HCT116 (cell line): Measurements from ENCODE around the gene FNBP1L. TPM values are rescaled to one million over a fixed set of nuclear protein-coding genes. Genes with fewer than 3 reads are reported as not detected.

ENCODE experiments used
- ATAC-seq: fragments of 200-7000 bp; cut with Tn5 transposase; 2 replicates; pipeline ENCODE4 v1.9.1; 2020; ENCODE audit warnings: mild to moderate bottlenecking, moderate library complexity
- BruUV-seq: library from RNA; stranded (reverse); fragments of 400-500 nt; replicated peaks from 2 replicates; lab custom pipeline; 2021; lab: Mats Ljungman, UMichigan
- CTCF ChIA-PET: fragments of 300-600 bp; sonication (Branson Sonifier 250); formaldehyde crosslinking; loops from one replicate; lab custom pipeline; 2021; ENCODE audit warnings: antibody characterized with exemption; lab: Charles Lee
- POLR2A ChIA-PET: fragments of 300-600, 350-600 bp; sonication (Branson Sonifier 250); formaldehyde crosslinking; loops from one replicate; lab custom pipeline; 2021; ENCODE audit warnings: antibody characterized with exemption; lab: Charles Lee
- RAD21 ChIA-PET, 2 experiments: fragments of 300-600 bp; sonication (Branson Sonifier 250); formaldehyde crosslinking; loops; one replicate each; lab custom pipeline; 2023; ENCODE audit warnings: low total read pairs in 2 of 2; ENCODE audit not compliant: uncharacterized antibody in 2 of 2, unreplicated experiment in 2 of 2, low non-redundant PET in 1 of 2; lab: Charles Lee
- DNase-seq: peaks from one replicate; pipeline ENCODE4 v3.0.0-alpha.2; 2010; ENCODE audit warnings: low read depth, low spot score
- H2AFZ ChIP-seq: fragments of 200-600 bp; shearing (Covaris generic), sonication (generic); 2 replicates; pipeline ENCODE4 v1.6.1; 2017; ENCODE audit warnings: low read depth, mixed run types, mixed read lengths, antibody characterized with exemption, low read length; ENCODE audit not compliant: poor library complexity, severe bottlenecking
- H3K27ac ChIP-seq: 2 replicates; pipeline ENCODE4 v1.5.1; 2012; ENCODE audit warnings: low read depth, low read length
- H3K27me3 ChIP-seq: fragments of 200-600 bp; sonication (generic); 2 replicates; pipeline ENCODE4 v1.6.1; 2016; ENCODE audit warnings: mixed run types, low read length, mixed read lengths; ENCODE audit not compliant: insufficient read depth
- H3K36me3 ChIP-seq, 2 experiments: fragments of 200-500 bp in 1 of 2; fragments of 200-600 bp in 1 of 2; sonication (Bioruptor generic) in 1 of 2; sonication (generic) in 1 of 2; 2 replicates each; pipeline versions ENCODE4 v1.5.1 to v1.6.1; 2014 to 2016; ENCODE audit warnings: low read length in 2 of 2, inconsistent platforms in 1 of 2, mixed read lengths in 1 of 2, mixed run types in 1 of 2; ENCODE audit not compliant: insufficient read depth in 2 of 2, control insufficient read depth in 1 of 2
- H3K4me1 ChIP-seq, 2 experiments: fragments of 200-600 bp in 1 of 2; sonication (generic) in 1 of 2; 2 replicates each; pipeline versions ENCODE4 v1.5.1 to v1.6.1; 2012 to 2017; ENCODE audit warnings: low read length in 2 of 2, inconsistent platforms in 1 of 2, mild to moderate bottlenecking in 1 of 2, mixed read lengths in 1 of 2, mixed run types in 1 of 2, moderate library complexity in 1 of 2; ENCODE audit not compliant: insufficient read depth in 2 of 2, control insufficient read depth in 1 of 2
- H3K4me2 ChIP-seq: fragments of 200-600 bp; sonication (generic); 2 replicates; pipeline ENCODE4 v1.6.1; 2017; ENCODE audit warnings: mixed run types, low read length, mixed read lengths
- H3K4me3 ChIP-seq, 2 experiments: fragments of 200-600 bp in 1 of 2; sonication (generic) in 1 of 2; replicated peaks in 1 of 2; 2 replicates each; pipeline ENCODE4 v1.5.1; 2011 to 2016; ENCODE audit warnings: low read length in 2 of 2, control low read depth in 1 of 2, low read depth in 1 of 2, mild to moderate bottlenecking in 1 of 2, mixed read lengths in 1 of 2, mixed run types in 1 of 2
- H3K79me2 ChIP-seq: fragments of 200-600 bp; sonication (generic); 2 replicates; pipeline ENCODE4 v1.6.1; 2017; ENCODE audit warnings: mild to moderate bottlenecking, mixed run types, low read length, moderate library complexity, mixed read lengths; ENCODE audit not compliant: insufficient read depth
- H3K9ac ChIP-seq: fragments of 200-600 bp; sonication (generic); 2 replicates; pipeline ENCODE4 v1.6.1; 2016; ENCODE audit warnings: low read length, mixed read lengths
- H3K9me2 ChIP-seq: fragments of 200-600 bp; sonication (generic), shearing (Covaris generic); 2 replicates; pipeline ENCODE4 v1.6.1; 2017; ENCODE audit warnings: mixed run types, mild to moderate bottlenecking, moderate library complexity; ENCODE audit not compliant: insufficient read depth
- H3K9me3 ChIP-seq, 2 experiments: fragments of 200-500 bp in 1 of 2; fragments of 200-600 bp in 1 of 2; sonication (Bioruptor generic) in 1 of 2; sonication (generic) in 1 of 2; 2 replicates each; pipeline ENCODE4 v1.6.1; 2014 to 2017; ENCODE audit warnings: low read length in 2 of 2, mixed read lengths in 2 of 2, inconsistent platforms in 1 of 2, low read depth in 1 of 2, mild to moderate bottlenecking in 1 of 2, mixed run types in 1 of 2, moderate library complexity in 1 of 2; ENCODE audit not compliant: control insufficient read depth in 1 of 2, insufficient read depth in 1 of 2
- H4K20me1 ChIP-seq: fragments of 200-600 bp; sonication (generic), shearing (Covaris generic); 2 replicates; pipeline ENCODE4 v1.6.1; 2017; ENCODE audit warnings: mixed run types, mild to moderate bottlenecking, moderate library complexity; ENCODE audit not compliant: insufficient read depth
- ATF3 ChIP-seq: IDR thresholded peaks from 2 replicates; pipeline ENCODE4 v1.6.1; 2012
- CBX3 ChIP-seq: IDR thresholded peaks from 2 replicates; pipeline ENCODE4 v1.6.1; 2012; ENCODE audit warnings: low read depth
- EZH2 ChIP-seq: fragments of 200-600 bp; sonication (generic); IDR thresholded peaks from 2 replicates; pipeline ENCODE4 v1.6.1; 2017; ENCODE audit warnings: antibody characterized with exemption, mixed run types
- EZH2phosphoT487 ChIP-seq: fragments of 200-600 bp; IDR thresholded peaks from 2 replicates; pipeline ENCODE4 v1.6.1; 2018; ENCODE audit warnings: antibody characterized with exemption, borderline replicate concordance
- POLR2A ChIP-seq: IDR thresholded peaks from 2 replicates; pipeline ENCODE4 v1.7.0; 2011; ENCODE audit warnings: borderline replicate concordance; ENCODE audit not compliant: insufficient read depth, insufficient read length; ENCODE audit errors: extremely low read depth
- REST ChIP-seq: IDR thresholded peaks from 2 replicates; pipeline ENCODE4 v1.6.1; 2012; ENCODE audit warnings: low read depth
- SIN3A ChIP-seq: IDR thresholded peaks from 2 replicates; pipeline ENCODE4 v1.6.1; 2012; ENCODE audit warnings: low read depth
- SRF ChIP-seq: IDR thresholded peaks from 2 replicates; pipeline ENCODE4 v1.6.1; 2012; ENCODE audit warnings: low read depth
- TCF7L2 ChIP-seq: IDR thresholded peaks from 2 replicates; pipeline ENCODE4 v1.7.0; 2011; ENCODE audit warnings: borderline replicate concordance, inconsistent platforms; ENCODE audit not compliant: insufficient read depth, insufficient read length; ENCODE audit errors: extremely low read depth
- ZFX ChIP-seq: fragments of 450-650 bp; IDR thresholded peaks from 2 replicates; pipeline ENCODE4 v1.6.1; 2017
- intact Hi-C: fragments of 100-400 bp; cut with micrococcal nuclease; formaldehyde crosslinking; loops from 2 replicates; pipeline ENCODE4 v1.10.0; 2022
- total RNA-seq: library from RNA; stranded (reverse); gene quantifications from one replicate; pipeline ENCODE4 v1.2.1, GENCODE V29; 2021; ENCODE audit not compliant: unreplicated experiment

The FNBP1L gene
- total RNA-seq, 1 experiment from 2014 or later: 26.1 TPM

GRCh38 chr1:93546162-93546863 lies 98.4 kb downstream of the FNBP1L start:
- TF ChIP-seq ZFX: no peak
- no peak for TF ChIP-seq CBX3
- no peak for TF ChIP-seq EZH2
- no peak for TF ChIP-seq ATF3
- TF ChIP-seq REST: no peak
- no peak for TF ChIP-seq SIN3A
- no peak for TF ChIP-seq SRF
- TF ChIP-seq POLR2A: no peak
- TF ChIP-seq EZH2phosphoT487: no peak
- no peak for TF ChIP-seq TCF7L2
- CTCF ChIA-PET: no interaction called here
- no peak overlapping the region for H2AFZ ChIP-seq
- H3K9me2 ChIP-seq: no peaks in the 10 kb centered on the region
- intact Hi-C loops: no loop called here
- H3K9me3 ChIP-seq: no peaks in the 10 kb centered on the region
- peaks cover 5 to 6% of the 10 kb centered on the region in 2 experiments; a peak in 2 of 4 replicates for H3K36me3 ChIP-seq
- no peak overlapping the region for H3K4me3 ChIP-seq
- POLR2A ChIA-PET: no interaction called here
- RAD21 ChIA-PET: no interaction called here
- no peaks in the 10 kb centered on the region for H3K4me1 ChIP-seq
- no peaks in the 10 kb centered on the region for H4K20me1 ChIP-seq
- H3K4me2 ChIP-seq: no peak overlapping the region
- H3K9ac ChIP-seq: no peak overlapping the region
- H3K27ac ChIP-seq: no peak overlapping the region
- ATAC-seq (no peak), DNase-seq (no peak)
- BruUV-seq: no TSS peak
- no peaks in the 10 kb centered on the region for H3K27me3 ChIP-seq
- no peaks in the 10 kb centered on the region for H3K79me2 ChIP-seq
